Activated CD8-positive, alpha-beta memory T cell treated with anti-CD3 and anti-CD28 coated beads for 1 hour (primary cell): ENCODE measurements around the gene ADGRL3.
"Not testable (repeated sequence)": the region's sequence is repeated elsewhere in the genome, so short reads cannot be mapped to it uniquely, and the experiment has no call there.

Experiments used
- DNase-seq, 2 donors: peaks; one replicate each; pipeline ENCODE4 v3.0.0-alpha.2; 2020; ENCODE audit warnings: low read depth in 1 of 2; ENCODE audit errors: extremely low read depth in 1 of 2

The ADGRL3 gene

GRCh38 chr4:61336488-61336887 is 136.4 kb downstream of the ADGRL3 start:
- DNase-seq: no peak

GRCh38 chr4:61336916-61337315 is 136.8 kb downstream of the ADGRL3 start:
- DNase-seq: no peak

- no peak for DNase-seq
These were observed 141.9 kb downstream of the ADGRL3 start for GRCh38 chr4:61342061-61342460.

GRCh38 chr4:61350932-61351331 is 150.8 kb downstream of the ADGRL3 start:
- no peak for DNase-seq

GRCh38 chr4:61356696-61357095 is 156.6 kb downstream of the ADGRL3 start:
- no peak for DNase-seq

GRCh38 chr4:61359301-61359700 is 159.2 kb downstream of the ADGRL3 start:
- DNase-seq: no peak

GRCh38 chr4:61372817-61373216 is 172.7 kb downstream of the ADGRL3 start:
- not testable (repeated sequence) for DNase-seq

- DNase-seq: no peak
These were observed 173.8 kb downstream of the ADGRL3 start for GRCh38 chr4:61373901-61374440.

GRCh38 chr4:61374447-61374891 is 174.3 kb downstream of the ADGRL3 start:
- no peak for DNase-seq

GRCh38 chr4:61375301-61375700 is 175.2 kb downstream of the ADGRL3 start:
- no peak for DNase-seq

- DNase-seq: no peak
These were observed 176.2 kb downstream of the ADGRL3 start for GRCh38 chr4:61376301-61376700.

GRCh38 chr4:61379406-61379805 is 179.3 kb downstream of the ADGRL3 start:
- DNase-seq: no peak

- no peak for DNase-seq
These were observed 180.7 kb downstream of the ADGRL3 start for GRCh38 chr4:61380865-61381264.

- DNase-seq: no peak
These were observed 185.1 kb downstream of the ADGRL3 start for GRCh38 chr4:61385256-61385655.

- DNase-seq: not testable (repeated sequence)
These were observed 187.2 kb downstream of the ADGRL3 start for GRCh38 chr4:61387372-61387771.

- no peak for DNase-seq
These were observed 189.5 kb downstream of the ADGRL3 start for GRCh38 chr4:61389640-61390039.

- DNase-seq: no peak
These were observed 195.6 kb downstream of the ADGRL3 start for GRCh38 chr4:61395754-61396153.

GRCh38 chr4:61397174-61397573 is 197.0 kb downstream of the ADGRL3 start:
- no peak for DNase-seq

- DNase-seq: no peak
These were observed 200.4 kb downstream of the ADGRL3 start for GRCh38 chr4:61400439-61401038.

GRCh38 chr4:61401771-61402170 is 201.6 kb downstream of the ADGRL3 start:
- no peak for DNase-seq

- no peak for DNase-seq
These were observed 205.2 kb downstream of the ADGRL3 start for GRCh38 chr4:61405307-61405706.

GRCh38 chr4:61406677-61407076 is 206.6 kb downstream of the ADGRL3 start:
- DNase-seq: no peak
